Caco-2 (cell line): Measurements from ENCODE around the gene EXOC3. TPM values are rescaled to one million over a fixed set of nuclear protein-coding genes. Genes with fewer than 3 reads are reported as not detected.

Experiments
- BruUV-seq: library from RNA; stranded (reverse); fragments of 400-500 nt; replicated peaks from 2 replicates; lab custom pipeline; 2021; lab: Mats Ljungman, UMichigan
- CTCF ChIA-PET: fragments of 300-600 bp; sonication (Branson Sonifier 250); formaldehyde crosslinking; loops from one replicate; lab custom pipeline; 2022; ENCODE audit warnings: antibody characterized with exemption; lab: Charles Lee
- POLR2A ChIA-PET: fragments of 300-600 bp; sonication (Branson Sonifier 250); formaldehyde crosslinking; loops from one replicate; lab custom pipeline; 2022; ENCODE audit warnings: antibody characterized with exemption; lab: Charles Lee
- DNase-seq, 2 experiments: peaks; one replicate each; pipeline versions ENCODE4 v3.0.0 to v3.0.0-alpha.2; 2020 to 2022
- H3K27me3 ChIP-seq: replicated peaks from 2 replicates; pipeline ENCODE4 v1.6.0; 2011; ENCODE audit warnings: low read length; ENCODE audit not compliant: control insufficient read depth, insufficient read depth
- H3K36me3 ChIP-seq: 2 replicates; pipeline ENCODE4 v1.5.1; 2011; ENCODE audit warnings: low read length; ENCODE audit not compliant: control insufficient read depth, insufficient read depth
- H3K4me1 ChIP-seq: fragments of 250-450 bp; sonication (Bioruptor Pico); 2 replicates; pipeline ENCODE4 v1.5.1; 2020; ENCODE audit warnings: mild to moderate bottlenecking
- H3K4me3 ChIP-seq: 2 replicates; pipeline ENCODE4 v1.5.1; 2011; ENCODE audit warnings: low read depth, mild to moderate bottlenecking, control low read depth, low read length
- H3K9me3 ChIP-seq: fragments of 250-450 bp; sonication (Bioruptor Pico); 2 replicates; pipeline ENCODE4 v1.5.1; 2020; ENCODE audit warnings: mild to moderate bottlenecking, moderate library complexity
- H3K27ac Mint-ChIP-seq: one replicate; pipeline ENCODE4 v1.8.0; 2022; ENCODE audit warnings: mixed read lengths; ENCODE audit not compliant: unreplicated experiment
- H3K27me3 Mint-ChIP-seq: one replicate; pipeline ENCODE4 v1.8.0; 2022; ENCODE audit warnings: mixed read lengths; ENCODE audit not compliant: insufficient read depth, unreplicated experiment
- H3K36me3 Mint-ChIP-seq: one replicate; pipeline ENCODE4 v1.8.0; 2022; ENCODE audit warnings: mild to moderate bottlenecking, mixed read lengths; ENCODE audit not compliant: insufficient read depth, unreplicated experiment
- H3K4me1 Mint-ChIP-seq: one replicate; pipeline ENCODE4 v1.8.0; 2022; ENCODE audit warnings: low read depth, mixed read lengths; ENCODE audit not compliant: unreplicated experiment
- H3K4me3 Mint-ChIP-seq: one replicate; pipeline ENCODE4 v1.8.0; 2022; ENCODE audit warnings: mild to moderate bottlenecking, moderate library complexity, mixed read lengths; ENCODE audit not compliant: unreplicated experiment
- H3K9me3 Mint-ChIP-seq: one replicate; pipeline ENCODE4 v1.8.0; 2022; ENCODE audit warnings: mixed read lengths; ENCODE audit not compliant: unreplicated experiment
- intact Hi-C: fragments of 100-400 bp; cut with micrococcal nuclease; formaldehyde crosslinking; loops from one replicate; pipeline ENCODE4 v1.10.0; 2022; ENCODE audit not compliant: unreplicated experiment
- total RNA-seq: library from RNA; stranded (reverse); gene quantifications from 2 replicates; pipeline ENCODE4 v1.2.3, GENCODE V29; 2022
- TF ChIP-seq, protein P1 (sequence below), 2 experiments: fragments of 200-600 bp in 1 of 2; IDR thresholded peaks; 1 replicate in 1 of 2; 2 replicates in 1 of 2; pipeline versions ENCODE4 v1.5.1 to v1.8.0; 2011 to 2022; ENCODE audit warnings: antibody characterized with exemption in 1 of 2, control low read depth in 1 of 2, inconsistent platforms in 1 of 2, low read depth in 1 of 2, low read length in 1 of 2, mild to moderate bottlenecking in 1 of 2, moderate library complexity in 1 of 2; ENCODE audit not compliant: insufficient read depth in 1 of 2, severe bottlenecking in 1 of 2, unreplicated experiment in 1 of 2

EXOC3 gene
- total RNA-seq, 1 experiment from 2014 or later = 44.5 TPM

DNA sequence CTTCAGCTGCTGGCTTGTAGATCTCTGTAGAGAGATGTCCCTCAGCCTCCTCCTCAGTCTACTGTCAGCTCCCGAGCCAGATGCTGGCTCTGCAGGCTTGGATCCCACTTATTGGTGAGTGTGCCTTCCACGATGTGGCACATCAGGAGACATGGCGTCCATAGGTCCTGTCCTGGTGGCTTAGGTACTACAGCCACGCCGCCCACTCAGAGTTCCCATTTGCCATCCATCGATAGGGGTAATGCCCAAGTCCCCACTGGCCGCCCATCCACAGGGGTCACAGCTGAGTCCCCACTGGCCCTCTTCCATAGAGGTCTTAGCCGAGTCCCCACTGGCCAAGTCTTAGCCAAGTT, 17.3 kb downstream of the EXOC3 start:
- no TSS peak for BruUV-seq
- no peak for DNase-seq
- Mint-ChIP-seq H3K27ac (no peak overlapping the region), H3K4me3 (no peak overlapping the region), H3K36me3 (peaks cover 54% of the 10 kb centered on the region), H3K9me3 (no peaks in the 10 kb centered on the region), H3K27me3 (no peaks in the 10 kb centered on the region), H3K4me1 (no peaks in the 10 kb centered on the region)
- no peaks in the 10 kb centered on the region for H3K9me3 ChIP-seq
- POLR2A ChIA-PET = no interaction called here
- peaks cover 4% of the 10 kb centered on the region for H3K36me3 ChIP-seq
- H3K4me3 ChIP-seq = no peak overlapping the region
- no peaks in the 10 kb centered on the region for H3K27me3 ChIP-seq
- TF ChIP-seq, protein P1, sequence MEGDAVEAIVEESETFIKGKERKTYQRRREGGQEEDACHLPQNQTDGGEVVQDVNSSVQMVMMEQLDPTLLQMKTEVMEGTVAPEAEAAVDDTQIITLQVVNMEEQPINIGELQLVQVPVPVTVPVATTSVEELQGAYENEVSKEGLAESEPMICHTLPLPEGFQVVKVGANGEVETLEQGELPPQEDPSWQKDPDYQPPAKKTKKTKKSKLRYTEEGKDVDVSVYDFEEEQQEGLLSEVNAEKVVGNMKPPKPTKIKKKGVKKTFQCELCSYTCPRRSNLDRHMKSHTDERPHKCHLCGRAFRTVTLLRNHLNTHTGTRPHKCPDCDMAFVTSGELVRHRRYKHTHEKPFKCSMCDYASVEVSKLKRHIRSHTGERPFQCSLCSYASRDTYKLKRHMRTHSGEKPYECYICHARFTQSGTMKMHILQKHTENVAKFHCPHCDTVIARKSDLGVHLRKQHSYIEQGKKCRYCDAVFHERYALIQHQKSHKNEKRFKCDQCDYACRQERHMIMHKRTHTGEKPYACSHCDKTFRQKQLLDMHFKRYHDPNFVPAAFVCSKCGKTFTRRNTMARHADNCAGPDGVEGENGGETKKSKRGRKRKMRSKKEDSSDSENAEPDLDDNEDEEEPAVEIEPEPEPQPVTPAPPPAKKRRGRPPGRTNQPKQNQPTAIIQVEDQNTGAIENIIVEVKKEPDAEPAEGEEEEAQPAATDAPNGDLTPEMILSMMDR (IDR thresholded peaks at IDR 0.05; ENCODE audit: insufficient read depth in 1 of 2, low read depth in 1 of 2, low read length in 1 of 2, severe bottlenecking in 1 of 2, unreplicated experiment in 1 of 2) = no peak
- H3K4me1 ChIP-seq = peaks cover 7% of the 10 kb centered on the region; the same call in 1 of the 2 replicates
- CTCF ChIA-PET = no interaction called here
- intact Hi-C loops = no loop called here

DNA sequence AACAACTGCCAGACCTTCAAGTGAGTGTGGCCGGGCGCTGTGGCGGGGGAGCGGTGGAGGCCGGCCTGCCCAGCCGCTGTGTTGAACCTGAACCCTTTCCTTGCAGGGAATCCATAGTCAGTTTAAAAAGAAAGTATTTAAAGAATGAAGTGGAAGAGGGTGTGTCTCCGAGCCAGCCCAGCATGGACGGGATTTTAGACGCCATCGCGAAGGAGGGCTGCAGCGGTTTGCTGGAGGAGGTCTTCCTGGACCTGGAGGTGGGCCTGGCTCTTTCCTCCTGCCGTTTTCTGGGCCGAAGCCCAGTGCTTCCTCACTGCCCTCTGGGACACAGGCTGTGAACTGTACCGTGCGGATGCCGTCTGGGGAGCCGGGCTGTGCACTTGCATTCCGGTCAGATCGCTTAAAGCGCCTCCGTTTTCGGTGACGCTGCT, 19.1 kb downstream of the EXOC3 start:
- H3K9me3 Mint-ChIP-seq = no peaks in the 10 kb centered on the region
- H3K36me3 Mint-ChIP-seq = peaks cover 42% of the 10 kb centered on the region
- no peaks in the 10 kb centered on the region for H3K27me3 Mint-ChIP-seq
- no peak for DNase-seq
- no peak overlapping the region for H3K4me3 Mint-ChIP-seq
- CTCF ChIA-PET = interaction anchor here (0.7 kb wide), 1 partner anchor 48 kb away, joined by 3 read pairs; no protein-coding TSS in a partner anchor
- no peaks in the 10 kb centered on the region for H3K4me1 Mint-ChIP-seq
- H3K4me3 ChIP-seq = no peak overlapping the region
- no peaks in the 10 kb centered on the region for H3K9me3 ChIP-seq
- H3K27ac Mint-ChIP-seq = no peak overlapping the region
- peaks cover 7% of the 10 kb centered on the region; the same call in 1 of the 2 replicates for H3K4me1 ChIP-seq
- no TSS peak for BruUV-seq
- peaks cover 4% of the 10 kb centered on the region for H3K36me3 ChIP-seq
- TF ChIP-seq, protein P1 (IDR thresholded peaks at IDR 0.05; ENCODE audit: insufficient read depth in 1 of 2, low read depth in 1 of 2, low read length in 1 of 2, severe bottlenecking in 1 of 2, unreplicated experiment in 1 of 2) = no peak
- intact Hi-C loops = no loop called here
- H3K27me3 ChIP-seq = no peaks in the 10 kb centered on the region
- POLR2A ChIA-PET = no interaction called here

DNA sequence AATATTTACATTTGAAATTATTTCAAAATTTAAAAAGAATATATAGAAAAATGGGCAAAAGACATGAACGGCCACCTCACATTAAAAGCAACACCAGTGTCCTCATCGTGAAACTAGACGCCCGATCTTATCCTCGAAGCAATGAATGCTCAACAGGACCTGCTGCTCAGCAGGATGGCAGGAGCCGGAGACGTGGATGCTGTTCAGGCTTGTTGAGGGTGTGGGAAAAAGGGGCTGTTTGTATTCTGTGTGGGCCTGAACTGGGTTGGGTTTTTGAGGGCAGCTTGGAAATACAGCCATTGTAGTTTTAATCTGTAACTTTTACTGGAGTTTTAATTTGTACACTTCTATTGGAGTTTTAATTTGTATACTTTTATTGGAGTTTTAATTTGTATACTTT, 20.3 kb downstream of the EXOC3 start:
- TF ChIP-seq, protein P1 (IDR thresholded peaks at IDR 0.05; ENCODE audit: insufficient read depth in 1 of 2, low read depth in 1 of 2, low read length in 1 of 2, severe bottlenecking in 1 of 2, unreplicated experiment in 1 of 2) = no peak
- no peak overlapping the region for H3K4me3 ChIP-seq
- no TSS peak for BruUV-seq
- POLR2A ChIA-PET = no interaction called here
- H3K27me3 Mint-ChIP-seq = no peaks in the 10 kb centered on the region
- H3K9me3 ChIP-seq = no peaks in the 10 kb centered on the region
- peaks cover 42% of the 10 kb centered on the region for H3K36me3 Mint-ChIP-seq
- H3K27ac Mint-ChIP-seq = no peak overlapping the region
- no peak overlapping the region for H3K4me3 Mint-ChIP-seq
- H3K4me1 ChIP-seq = peaks cover 4% of the 10 kb centered on the region; the same call in 1 of the 2 replicates
- DNase-seq = no peak
- H3K27me3 ChIP-seq = no peaks in the 10 kb centered on the region
- H3K36me3 ChIP-seq = peaks cover 4% of the 10 kb centered on the region; the same call in 1 of the 2 replicates
- CTCF ChIA-PET = no interaction called here
- H3K4me1 Mint-ChIP-seq = no peaks in the 10 kb centered on the region
- intact Hi-C loops = no loop called here
- H3K9me3 Mint-ChIP-seq = no peaks in the 10 kb centered on the region
